GM12878 (cell line): ENCODE data around the gene FERMT3. TPM values are rescaled to one million over a fixed set of nuclear protein-coding genes. Genes with fewer than 3 reads are reported as not detected.

Experiments used
- ATAC-seq: fragments of 200-7000 bp; cut with Tn5 transposase; 3 replicates; pipeline ENCODE4 v1.9.1; 2020; ENCODE audit warnings: mild to moderate bottlenecking, moderate library complexity
- BruUV-seq: library from RNA; stranded (reverse); fragments of 400-500 nt; replicated peaks from 2 replicates; lab custom pipeline; 2021; lab: Mats Ljungman, UMichigan
- CTCF ChIA-PET: fragments of 300-600 bp; sonication (Branson Sonifier 250); formaldehyde crosslinking; extraction: SDS; loops from one replicate; lab custom pipeline; 2021; ENCODE audit warnings: inconsistent platforms; lab: Yijun Ruan, JAX
- POLR2A ChIA-PET: fragments of 350-600 bp; formaldehyde crosslinking; extraction: SDS; loops from one replicate; lab custom pipeline; 2021; ENCODE audit warnings: inconsistent platforms; lab: Charles Lee
- RAD21 ChIA-PET: fragments of 300-600 bp; sonication (Branson Sonifier 250); formaldehyde crosslinking; loops from one replicate; lab custom pipeline; 2023; ENCODE audit warnings: antibody characterized with exemption; ENCODE audit not compliant: unreplicated experiment; lab: Charles Lee
- SMC1A ChIA-PET: fragments of 300-600 bp; sonication (Branson Sonifier 250); formaldehyde crosslinking; loops from one replicate; lab custom pipeline; 2023; ENCODE audit not compliant: unreplicated experiment, uncharacterized antibody; lab: Charles Lee
- DNase-seq: peaks from one replicate; pipeline ENCODE4 v3.0.0-alpha.2; 2011; ENCODE audit warnings: low read depth, low spot score
- FAIRE-seq: peaks from 3 replicates; lab custom pipeline; 2011; peaks lifted over from hg19 to GRCh38; lab: Jason Lieb, UNC
- H2AFZ ChIP-seq: 2 replicates; pipeline ENCODE4 v1.6.0; 2011; ENCODE audit warnings: low read depth, low read length, control low read depth; ENCODE audit not compliant: control insufficient read depth
- H3K27ac ChIP-seq: 2 replicates; pipeline ENCODE4 v1.5.1; 2011; ENCODE audit warnings: control low read depth; ENCODE audit not compliant: control insufficient read depth, insufficient read depth
- H3K27me3 ChIP-seq, 2 experiments: replicated peaks in 1 of 2; 2 replicates each; pipeline versions ENCODE4 v1.6.0 to v1.6.1; 2011; ENCODE audit warnings: low read length in 1 of 2; ENCODE audit not compliant: control insufficient read depth in 2 of 2, insufficient read depth in 2 of 2
- H3K36me3 ChIP-seq, 2 experiments: 2 replicates each; pipeline ENCODE4 v1.5.1; 2011; ENCODE audit warnings: low read length in 1 of 2; ENCODE audit not compliant: control insufficient read depth in 2 of 2, insufficient read depth in 2 of 2
- H3K4me1 ChIP-seq: 2 replicates; pipeline ENCODE4 v1.6.1; 2011; ENCODE audit warnings: mild to moderate bottlenecking, low read length, moderate library complexity, mixed read lengths; ENCODE audit not compliant: control insufficient read depth, insufficient read depth
- H3K4me2 ChIP-seq: 2 replicates; pipeline ENCODE4 v1.6.0; 2011; ENCODE audit warnings: control low read depth; ENCODE audit not compliant: control insufficient read depth, insufficient read depth
- H3K4me3 ChIP-seq: fragments of 200-600 bp; sonication (generic); 2 replicates; pipeline ENCODE4 v1.5.1; 2016
- H3K79me2 ChIP-seq: 2 replicates; pipeline ENCODE4 v1.6.0; 2011; ENCODE audit warnings: low read length; ENCODE audit not compliant: control insufficient read depth, insufficient read depth
- H3K9ac ChIP-seq: 2 replicates; pipeline ENCODE4 v1.8.0; 2011; ENCODE audit warnings: low read length, control low read depth, mixed read lengths; ENCODE audit not compliant: control insufficient read depth, insufficient read depth
- H3K9me3 ChIP-seq: replicated peaks from 3 replicates; pipeline ENCODE4 v1.5.1; 2011; ENCODE audit warnings: mild to moderate bottlenecking, low read length; ENCODE audit not compliant: control insufficient read depth, insufficient read depth
- H4K20me1 ChIP-seq: 2 replicates; pipeline ENCODE4 v1.6.0; 2011; ENCODE audit not compliant: control insufficient read depth, insufficient read depth
- BCL3 ChIP-seq: IDR thresholded peaks from 2 replicates; pipeline ENCODE4 v1.6.1; 2011; ENCODE audit warnings: borderline replicate concordance, low read depth, mild to moderate bottlenecking, moderate library complexity, low read length; ENCODE audit not compliant: insufficient read depth, poor library complexity, severe bottlenecking
- CBFB ChIP-seq: IDR thresholded peaks from 2 replicates; pipeline ENCODE4 v1.6.1; 2016; ENCODE audit warnings: antibody characterized with exemption, low read depth
- EGR1 ChIP-seq, 2 experiments: IDR thresholded peaks; 1 replicate in 1 of 2; 2 replicates in 1 of 2; pipeline ENCODE4 v1.6.1; 2011 to 2012; ENCODE audit warnings: low read depth in 2 of 2, low read length in 2 of 2, borderline replicate concordance in 1 of 2, mild to moderate bottlenecking in 1 of 2, moderate library complexity in 1 of 2
- ELK1 ChIP-seq: IDR thresholded peaks from 2 replicates; pipeline ENCODE4 v1.6.1; 2012; ENCODE audit warnings: low read depth, low read length, improper control_type of control experiment
- FOS ChIP-seq: IDR thresholded peaks from 3 replicates; pipeline ENCODE4 v1.6.1; 2011; ENCODE audit warnings: borderline replicate concordance; ENCODE audit not compliant: insufficient read length; ENCODE audit errors: extremely low read depth
- IRF4 ChIP-seq: IDR thresholded peaks from 2 replicates; pipeline ENCODE4 v1.6.1; 2011; ENCODE audit warnings: low read depth, low read length
- KLF5 ChIP-seq: fragments of 450-650 bp; IDR thresholded peaks from 2 replicates; pipeline ENCODE4 v1.6.1; 2014; ENCODE audit warnings: mild to moderate bottlenecking; ENCODE audit not compliant: partially characterized antibody
- PKNOX1 ChIP-seq: fragments of 450-650 bp; IDR thresholded peaks from 2 replicates; pipeline ENCODE4 v1.6.1; 2016; ENCODE audit warnings: mild to moderate bottlenecking
- SIX5 ChIP-seq: IDR thresholded peaks from 2 replicates; pipeline ENCODE4 v1.6.1; 2011; ENCODE audit warnings: mild to moderate bottlenecking, low read depth, low read length, moderate library complexity; ENCODE audit not compliant: severe bottlenecking
- YY1 ChIP-seq: IDR thresholded peaks from 2 replicates; pipeline ENCODE4 v1.6.1; 2011; ENCODE audit warnings: low read depth, mild to moderate bottlenecking, low read length
- ZBED1 ChIP-seq: IDR thresholded peaks from 2 replicates; pipeline ENCODE4 v1.6.1; 2016; ENCODE audit warnings: borderline replicate concordance
- ZBTB40 ChIP-seq: fragments of 450-650 bp; IDR thresholded peaks from 2 replicates; pipeline ENCODE4 v1.6.1; 2016; ENCODE audit warnings: mild to moderate bottlenecking, moderate library complexity, borderline replicate concordance
- ZNF622 ChIP-seq: fragments of 450-650 bp; IDR thresholded peaks from 2 replicates; pipeline ENCODE4 v1.6.1; 2017; ENCODE audit warnings: mild to moderate bottlenecking, inconsistent platforms
- WGBS: methylation state at CpG from one replicate; pipeline ENCODE4 v1.1.6; 2016; ENCODE audit warnings: low lambda C conversion rate; ENCODE audit not compliant: insufficient replicate concordance, insufficient coverage; ENCODE audit errors: missing lambda C conversion rate; 5-methylcytosine and 5-hydroxymethylcytosine counted together
- in situ Hi-C: fragments of 300-500 bp; cut with MboI; formaldehyde crosslinking; loops from 9 replicates; pipeline ENCODE4 v1.14.3; 2018; ENCODE audit warnings: mixed read lengths
- intact Hi-C: fragments of 100-400 bp; cut with micrococcal nuclease; formaldehyde crosslinking; loops from one replicate; pipeline ENCODE4 v1.14.2; 2022; ENCODE audit not compliant: unreplicated experiment
- polyA plus RNA-seq, 11 experiments: library from polyadenylated mRNA; depleted of rRNA in 4 of 11; unstranded in 6 of 11; stranded (reverse) in 5 of 11; fragments of >200 nt; fragmentation: Nextera tagmentation in 4 of 11; fragmentation: Illumina TruSeq in 1 of 11; extraction: Ambion mirVana in 4 of 11; extraction: Trizol in 1 of 11; gene quantifications; 1 replicate in 1 of 11; 2 replicates in 10 of 11; pipeline versions ENCODE4 v1.2.1 to v1.2.3, GENCODE V29; 2011 to 2016; ENCODE audit warnings: inconsistent platforms in 2 of 11, missing spikeins in 2 of 11, low read depth in 1 of 11
- total RNA-seq, 4 experiments: library from RNA; depleted of rRNA in 3 of 4; stranded (reverse); fragments of >200 nt in 3 of 4; fragmentation: Illumina TruSeq in 1 of 4; extraction: Trizol in 1 of 4; gene quantifications; 2 replicates each; pipeline versions ENCODE4 v1.2.1 to v1.2.3, GENCODE V29; 2013 to 2021

The FERMT3 gene
- total and polyA plus RNA-seq, 10 of the 15 experiments (the other 5 are each of a cell fraction or from before 2014, with no cell fraction given): 2.0 to 211 (median 114) TPM

GRCh38 chr11:64207256-64208085, 950 bp downstream of the FERMT3 start:
- Histone ChIP-seq H3K4me2 (peak overlapping the region; percentile 76), H3K36me3 (peaks cover 30 to 37% of the 10 kb centered on the region in 2 experiments), H3K79me2 (peaks cover 39% of the 10 kb centered on the region), H3K9me3 (no peaks in the 10 kb centered on the region), H3K4me3 (peak overlapping the region; percentile 74), H3K27me3 (no peaks in the 10 kb centered on the region), H4K20me1 (no peaks in the 10 kb centered on the region), H2AFZ (peak overlapping the region; percentile 20), H3K9ac (peak overlapping the region; percentile 95), H3K4me1 (peaks cover 26% of the 10 kb centered on the region), H3K27ac (peak overlapping the region; percentile 98)
- ChIA-PET CTCF (interaction anchor here (1.0 to 9.7 kb wide), 15 partner anchors 9 to 124 kb away, joined by 4 to 238 read pairs (median 18); partner anchors contain the start of genes CATSPERZ, DNAJC4, ESRRA and FKBP2), SMC1A (interaction anchor here (0.7 to 5.5 kb wide), 13 partner anchors 8 to 110 kb away, joined by 3 to 98 read pairs (median 7); partner anchors contain the start of genes CATSPERZ, ESRRA, FKBP2 and NUDT22), POLR2A (interaction anchor here (0.6 to 5.8 kb wide), 22 partner anchors 9 to 1480 kb away, joined by 3 to 85 read pairs (median 10); partner anchors contain the start of genes BAD, CATSPERZ, CCDC88B and ESRRA), RAD21 (interaction anchor here (0.9 to 6.6 kb wide), 13 partner anchors 10 to 110 kb away, joined by 3 to 125 read pairs (median 30); partner anchors contain the start of genes BAD, CATSPERZ, DNAJC4 and ESRRA)
- ATAC-seq (peak; percentile 82), FAIRE-seq (peak; percentile 93), DNase-seq (peak; percentile 57)
- TSS peak; percentile 97 for BruUV-seq
- intact Hi-C loops: no loop called here
- in situ Hi-C loops: no loop called here
- 2% methylated on average over 30 of the region's 30 CpGs for WGBS
- TF ChIP-seq ZNF622: no peak
- TF ChIP-seq FOS: no peak
- no peak for TF ChIP-seq BCL3
- TF ChIP-seq KLF5: no peak
- TF ChIP-seq CBFB: peak; percentile 68
- TF ChIP-seq PKNOX1: peak; percentile 81
- TF ChIP-seq IRF4: 0 out of 2 replicates have a peak, but pooled peaks have one; percentile 23
- TF ChIP-seq SIX5: peak; percentile 12
- peak; percentile 70; the same call in 1 of the 2 replicates for TF ChIP-seq ZBTB40
- peak; percentile 15 to 55; a peak in 2 of 3 replicates for TF ChIP-seq EGR1 (IDR thresholded peaks at IDR 0.05; ENCODE audit: borderline replicate concordance in 1 of 2, low read depth in 2 of 2, low read length in 2 of 2)
- TF ChIP-seq ZBED1: peak; percentile 65
- peak; percentile 85 for TF ChIP-seq YY1
- peak; percentile 65; the same call in 1 of the 2 replicates for TF ChIP-seq ELK1
